ENCODE results near the gene MSH2. TPM values are rescaled to one million over a fixed set of nuclear protein-coding genes. Genes with fewer than 3 reads are reported as not detected.

The MSH2 gene
- total RNA-seq, 1 donor from 2014 or later, result 63.3 TPM

GRCh38 chr2:47381408-47381807 is 21.5 kb upstream of the MSH2 start:
- no peak for DNase-seq (ENCODE audit: low spot score, unreplicated experiment)
- TF ChIP-seq, protein P1, sequence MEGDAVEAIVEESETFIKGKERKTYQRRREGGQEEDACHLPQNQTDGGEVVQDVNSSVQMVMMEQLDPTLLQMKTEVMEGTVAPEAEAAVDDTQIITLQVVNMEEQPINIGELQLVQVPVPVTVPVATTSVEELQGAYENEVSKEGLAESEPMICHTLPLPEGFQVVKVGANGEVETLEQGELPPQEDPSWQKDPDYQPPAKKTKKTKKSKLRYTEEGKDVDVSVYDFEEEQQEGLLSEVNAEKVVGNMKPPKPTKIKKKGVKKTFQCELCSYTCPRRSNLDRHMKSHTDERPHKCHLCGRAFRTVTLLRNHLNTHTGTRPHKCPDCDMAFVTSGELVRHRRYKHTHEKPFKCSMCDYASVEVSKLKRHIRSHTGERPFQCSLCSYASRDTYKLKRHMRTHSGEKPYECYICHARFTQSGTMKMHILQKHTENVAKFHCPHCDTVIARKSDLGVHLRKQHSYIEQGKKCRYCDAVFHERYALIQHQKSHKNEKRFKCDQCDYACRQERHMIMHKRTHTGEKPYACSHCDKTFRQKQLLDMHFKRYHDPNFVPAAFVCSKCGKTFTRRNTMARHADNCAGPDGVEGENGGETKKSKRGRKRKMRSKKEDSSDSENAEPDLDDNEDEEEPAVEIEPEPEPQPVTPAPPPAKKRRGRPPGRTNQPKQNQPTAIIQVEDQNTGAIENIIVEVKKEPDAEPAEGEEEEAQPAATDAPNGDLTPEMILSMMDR (IDR thresholded peaks at IDR 0.05; ENCODE audit: unreplicated experiment), result no peak
- H3K36me3 Mint-ChIP-seq (ENCODE audit: insufficient read depth), result peaks cover 52% of the 10 kb centered on the region
- no peaks in the 10 kb centered on the region for H3K27me3 Mint-ChIP-seq
- no peaks in the 10 kb centered on the region for H3K4me1 Mint-ChIP-seq (ENCODE audit: low read depth)
- H3K27ac Mint-ChIP-seq, result no peak overlapping the region
- H3K9me3 Mint-ChIP-seq (ENCODE audit: low read depth), result no peaks in the 10 kb centered on the region
- no peak overlapping the region for H3K4me3 Mint-ChIP-seq (ENCODE audit: low read depth)

- Mint-ChIP-seq H3K9me3 (ENCODE audit: low read depth) (no peaks in the 10 kb centered on the region), H3K27me3 (no peaks in the 10 kb centered on the region), H3K36me3 (ENCODE audit: insufficient read depth) (peaks cover 35% of the 10 kb centered on the region), H3K4me1 (ENCODE audit: low read depth) (no peaks in the 10 kb centered on the region), H3K4me3 (ENCODE audit: low read depth) (no peak overlapping the region), H3K27ac (no peak overlapping the region)
- no peak for DNase-seq (ENCODE audit: low spot score, unreplicated experiment)
- TF ChIP-seq, protein P1 (IDR thresholded peaks at IDR 0.05; ENCODE audit: unreplicated experiment), result no peak
Measured at GRCh38 chr2:47386551-47386950, 16.4 kb upstream of the MSH2 start.

DNA sequence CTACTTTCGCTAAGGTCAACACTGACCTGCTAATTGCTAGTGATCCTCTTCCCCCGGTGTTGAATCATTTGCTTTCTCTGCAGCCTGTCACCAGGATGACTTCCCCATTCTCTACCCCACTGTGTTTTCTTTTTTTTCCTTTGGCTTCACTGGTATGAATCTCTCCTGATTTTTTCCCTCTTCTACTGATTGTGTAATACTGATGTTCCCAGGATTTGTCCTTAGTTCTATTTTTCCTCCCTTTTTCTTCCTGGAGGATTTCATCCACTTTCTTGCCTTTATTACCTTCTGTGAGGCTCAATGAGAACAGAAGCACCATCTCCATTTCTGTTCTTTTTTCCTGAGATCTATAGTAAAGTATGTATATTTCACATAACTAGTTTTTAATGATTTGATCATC is 14.1 kb upstream of the MSH2 start:
- Mint-ChIP-seq H3K4me1 (ENCODE audit: low read depth) (no peaks in the 10 kb centered on the region), H3K27ac (peak overlapping the region; percentile 29), H3K9me3 (ENCODE audit: low read depth) (no peaks in the 10 kb centered on the region), H3K27me3 (no peaks in the 10 kb centered on the region), H3K36me3 (ENCODE audit: insufficient read depth) (peaks cover 22% of the 10 kb centered on the region), H3K4me3 (ENCODE audit: low read depth) (no peak overlapping the region)
- TF ChIP-seq, protein P1 (IDR thresholded peaks at IDR 0.05; ENCODE audit: unreplicated experiment), result no peak
- DNase-seq (ENCODE audit: low spot score, unreplicated experiment), result no peak

DNA sequence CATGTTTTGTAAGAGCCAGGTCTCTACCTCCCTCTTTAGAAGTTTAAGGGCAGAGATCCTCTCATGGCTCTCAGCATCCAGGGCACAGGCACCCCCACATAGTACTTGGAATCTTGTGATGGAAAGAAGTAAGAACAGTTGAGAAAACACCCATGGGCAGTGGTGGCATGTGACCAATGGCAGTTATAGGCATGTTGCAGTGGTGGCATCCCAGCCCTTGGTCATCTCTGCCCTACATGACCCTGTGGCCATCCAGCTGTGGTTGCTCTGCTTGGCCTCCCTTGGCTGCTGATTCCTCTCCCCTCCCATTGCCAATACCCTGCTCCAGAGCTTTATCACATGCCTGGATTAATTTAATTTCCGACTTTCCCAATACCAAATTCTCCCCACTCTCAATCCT is 13.3 kb upstream of the MSH2 start:
- TF ChIP-seq, protein P1 (IDR thresholded peaks at IDR 0.05; ENCODE audit: unreplicated experiment), result no peak
- H3K36me3 Mint-ChIP-seq (ENCODE audit: insufficient read depth), result peaks cover 24% of the 10 kb centered on the region
- H3K4me1 Mint-ChIP-seq (ENCODE audit: low read depth), result no peaks in the 10 kb centered on the region
- no peaks in the 10 kb centered on the region for H3K27me3 Mint-ChIP-seq
- no peaks in the 10 kb centered on the region for H3K9me3 Mint-ChIP-seq (ENCODE audit: low read depth)
- no peak overlapping the region for H3K27ac Mint-ChIP-seq
- no peak overlapping the region for H3K4me3 Mint-ChIP-seq (ENCODE audit: low read depth)
- DNase-seq (ENCODE audit: low spot score, unreplicated experiment), result no peak

GRCh38 chr2:47401789-47402554 is 984 bp upstream of the MSH2 start:
- peak overlapping the region; percentile 99 for H3K27ac Mint-ChIP-seq
- H3K4me1 Mint-ChIP-seq (ENCODE audit: low read depth), result peaks cover 10% of the 10 kb centered on the region
- TF ChIP-seq, protein P1 (IDR thresholded peaks at IDR 0.05; ENCODE audit: unreplicated experiment), result no peak
- no peak for DNase-seq (ENCODE audit: low spot score, unreplicated experiment)
- H3K36me3 Mint-ChIP-seq (ENCODE audit: insufficient read depth), result peaks cover 18% of the 10 kb centered on the region
- peak overlapping the region; percentile 97 for H3K4me3 Mint-ChIP-seq (ENCODE audit: low read depth)
- no peaks in the 10 kb centered on the region for H3K27me3 Mint-ChIP-seq
- H3K9me3 Mint-ChIP-seq (ENCODE audit: low read depth), result peaks cover 11% of the 10 kb centered on the region
